MCF 10A (cell line): ENCODE measurements around the gene CDHR2. TPM values are rescaled to one million over a fixed set of nuclear protein-coding genes. Genes with fewer than 3 reads are reported as not detected.

Experiments
- BruUV-seq: library from RNA; stranded (reverse); fragments of 400-500 nt; replicated peaks from 2 replicates; lab custom pipeline; 2021; lab: Mats Ljungman, UMichigan
- CTCF ChIA-PET: fragments of 300-600 bp; sonication (Branson Sonifier 250); formaldehyde crosslinking; extraction: SDS; loops from one replicate; lab custom pipeline; 2021; ENCODE audit warnings: antibody characterized with exemption, inconsistent platforms; lab: Yijun Ruan, JAX
- POLR2A ChIA-PET: fragments of 300-600, 350-650 bp; sonication (Branson Sonifier 250); formaldehyde crosslinking; extraction: SDS; loops from one replicate; lab custom pipeline; 2020; ENCODE audit warnings: antibody characterized with exemption, inconsistent platforms; lab: Yijun Ruan, JAX
- DNase-seq: peaks from one replicate; pipeline ENCODE4 v3.0.0-alpha.2; 2018; ENCODE audit not compliant: unreplicated experiment
- H3K27ac Mint-ChIP-seq: one replicate; pipeline ENCODE4 v1.8.0; 2022; ENCODE audit warnings: mild to moderate bottlenecking, low read depth, mixed read lengths; ENCODE audit not compliant: unreplicated experiment
- H3K27me3 Mint-ChIP-seq: one replicate; pipeline ENCODE4 v1.8.0; 2022; ENCODE audit warnings: mixed read lengths; ENCODE audit not compliant: insufficient read depth, unreplicated experiment
- H3K36me3 Mint-ChIP-seq: one replicate; pipeline ENCODE4 v1.8.0; 2022; ENCODE audit warnings: mild to moderate bottlenecking, moderate library complexity, mixed read lengths; ENCODE audit not compliant: insufficient read depth, unreplicated experiment
- H3K4me1 Mint-ChIP-seq: one replicate; pipeline ENCODE4 v1.8.0; 2022; ENCODE audit warnings: mixed read lengths; ENCODE audit not compliant: insufficient read depth, unreplicated experiment
- H3K4me3 Mint-ChIP-seq: one replicate; pipeline ENCODE4 v1.8.0; 2022; ENCODE audit warnings: mild to moderate bottlenecking, moderate library complexity, mixed read lengths; ENCODE audit not compliant: unreplicated experiment
- H3K9me3 Mint-ChIP-seq: one replicate; pipeline ENCODE4 v1.8.0; 2022; ENCODE audit warnings: mixed read lengths; ENCODE audit not compliant: unreplicated experiment
- intact Hi-C: fragments of 100-400 bp; cut with micrococcal nuclease; formaldehyde crosslinking; loops from 2 replicates; pipeline ENCODE4 v1.14.1; 2022
- total RNA-seq: library from RNA; stranded (reverse); gene quantifications from 2 replicates; pipeline ENCODE4 v1.2.3, GENCODE V29; 2022
- TF ChIP-seq, protein P1 (sequence below): fragments of 200-600 bp; IDR thresholded peaks from one replicate; pipeline ENCODE4 v1.8.0; 2022; ENCODE audit warnings: antibody characterized with exemption, mild to moderate bottlenecking; ENCODE audit not compliant: unreplicated experiment

CDHR2 gene
- total RNA-seq, 1 experiment from 2014 or later: 0.09 TPM

DNA sequence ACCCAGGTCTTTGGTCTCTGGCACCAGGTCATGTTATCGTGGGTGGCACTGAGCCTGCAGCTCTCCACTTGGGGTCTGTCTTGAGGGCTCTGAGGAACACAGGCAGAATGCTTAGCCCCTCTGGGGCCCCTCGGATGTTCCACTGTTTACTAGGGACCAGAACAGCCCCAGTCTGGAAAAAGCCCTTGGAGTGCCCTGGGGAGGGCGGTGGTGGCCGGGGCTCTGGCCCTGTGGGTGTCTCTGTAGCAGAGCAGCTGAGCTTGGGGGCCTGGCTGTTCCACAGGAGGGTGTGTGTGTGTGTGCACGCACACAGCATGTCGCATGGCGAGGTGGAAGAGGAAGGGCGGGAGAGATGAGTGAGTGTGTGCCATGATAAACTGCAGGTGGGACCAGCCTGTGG, 45.4 kb downstream of the CDHR2 start:
- Mint-ChIP-seq H3K4me3 (no peak overlapping the region), H3K27me3 (no peaks in the 10 kb centered on the region), H3K36me3 (no peaks in the 10 kb centered on the region), H3K9me3 (no peaks in the 10 kb centered on the region), H3K4me1 (peaks cover under 1% of the 10 kb centered on the region), H3K27ac (no peak overlapping the region)
- intact Hi-C loops: no loop called here
- no peak for DNase-seq
- BruUV-seq: no TSS peak
- TF ChIP-seq, protein P1, sequence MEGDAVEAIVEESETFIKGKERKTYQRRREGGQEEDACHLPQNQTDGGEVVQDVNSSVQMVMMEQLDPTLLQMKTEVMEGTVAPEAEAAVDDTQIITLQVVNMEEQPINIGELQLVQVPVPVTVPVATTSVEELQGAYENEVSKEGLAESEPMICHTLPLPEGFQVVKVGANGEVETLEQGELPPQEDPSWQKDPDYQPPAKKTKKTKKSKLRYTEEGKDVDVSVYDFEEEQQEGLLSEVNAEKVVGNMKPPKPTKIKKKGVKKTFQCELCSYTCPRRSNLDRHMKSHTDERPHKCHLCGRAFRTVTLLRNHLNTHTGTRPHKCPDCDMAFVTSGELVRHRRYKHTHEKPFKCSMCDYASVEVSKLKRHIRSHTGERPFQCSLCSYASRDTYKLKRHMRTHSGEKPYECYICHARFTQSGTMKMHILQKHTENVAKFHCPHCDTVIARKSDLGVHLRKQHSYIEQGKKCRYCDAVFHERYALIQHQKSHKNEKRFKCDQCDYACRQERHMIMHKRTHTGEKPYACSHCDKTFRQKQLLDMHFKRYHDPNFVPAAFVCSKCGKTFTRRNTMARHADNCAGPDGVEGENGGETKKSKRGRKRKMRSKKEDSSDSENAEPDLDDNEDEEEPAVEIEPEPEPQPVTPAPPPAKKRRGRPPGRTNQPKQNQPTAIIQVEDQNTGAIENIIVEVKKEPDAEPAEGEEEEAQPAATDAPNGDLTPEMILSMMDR: no peak
- ChIA-PET POLR2A (interaction anchor here (0.5 to 1.2 kb wide), 2 partner anchors 54 to 425 kb away, joined by 3 to 4 read pairs; no protein-coding TSS in a partner anchor), CTCF (no interaction called here)

DNA sequence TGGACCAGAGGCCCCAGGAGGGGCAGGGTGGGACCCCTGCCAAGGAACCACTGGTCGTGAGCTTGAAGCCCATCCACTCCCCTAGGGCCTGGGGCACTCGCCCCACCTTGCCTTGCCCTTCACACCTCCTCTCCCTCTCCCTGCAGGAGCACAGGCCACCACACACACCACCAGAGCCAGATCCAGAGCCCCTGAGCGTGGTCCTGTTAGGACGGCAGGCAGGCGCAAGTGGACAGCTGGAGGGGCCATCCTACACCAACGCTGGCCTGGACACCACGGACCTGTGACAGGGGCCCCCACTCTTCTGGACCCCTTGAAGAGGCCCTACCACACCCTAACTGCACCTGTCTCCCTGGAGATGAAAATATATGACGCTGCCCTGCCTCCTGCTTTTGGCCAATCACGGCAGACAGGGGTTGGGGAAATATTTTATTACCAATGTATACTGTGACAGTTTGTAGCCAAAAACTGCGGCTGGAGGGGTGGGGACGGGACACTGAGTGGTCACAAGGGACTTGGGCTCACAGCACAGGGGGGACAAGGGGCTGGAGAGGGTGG, 46.3 kb downstream of the CDHR2 start:
- no peak overlapping the region for H3K4me3 Mint-ChIP-seq

DNA sequence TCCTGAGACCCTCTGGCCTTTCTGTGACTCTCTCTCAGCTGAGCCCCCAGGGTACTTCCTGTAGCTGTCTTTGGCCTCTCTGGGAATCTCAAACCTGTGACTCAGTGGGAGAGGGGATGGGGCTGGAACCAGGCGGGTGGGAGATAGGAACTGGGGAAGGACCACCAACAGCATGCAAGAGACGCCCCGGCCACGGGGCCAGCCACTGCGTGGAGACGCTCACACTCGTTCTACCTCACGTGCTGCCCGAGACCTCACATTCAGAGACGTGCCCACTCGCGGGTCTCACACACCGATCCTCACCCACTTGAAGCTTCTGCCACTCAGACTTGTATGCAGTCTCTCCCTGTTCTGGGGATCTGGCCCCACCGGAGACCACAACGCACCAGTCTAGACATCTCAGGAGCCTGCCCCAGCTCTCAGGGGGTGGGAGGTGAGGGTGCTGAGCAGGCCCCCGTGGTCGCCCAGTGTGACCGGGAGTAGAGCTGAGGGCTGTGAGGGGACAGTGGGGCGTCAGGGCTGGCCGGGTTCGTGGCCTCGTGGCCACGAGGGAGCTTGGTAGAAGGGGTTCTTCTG, 47.0 kb downstream of the CDHR2 start:
- BruUV-seq: no TSS peak
- ChIA-PET POLR2A (interaction anchor here (0.5 to 0.8 kb wide), 2 partner anchors 169 to 180 kb away, joined by 4 to 6 read pairs; partner anchors contain the start of gene CLTB), CTCF (interaction anchor here (0.6 to 1.3 kb wide), 5 partner anchors 10 to 1356 kb away, joined by 3 to 4 read pairs (median 3); partner anchors contain the start of gene FAF2)
- H3K27ac Mint-ChIP-seq: no peak overlapping the region
- H3K27me3 Mint-ChIP-seq: no peaks in the 10 kb centered on the region
- no peaks in the 10 kb centered on the region for H3K36me3 Mint-ChIP-seq
- H3K4me1 Mint-ChIP-seq: peaks cover 7% of the 10 kb centered on the region
- no peak overlapping the region for H3K4me3 Mint-ChIP-seq
- intact Hi-C loops: no loop called here
- DNase-seq: no peak
- TF ChIP-seq, protein P1: no peak
- no peaks in the 10 kb centered on the region for H3K9me3 Mint-ChIP-seq

More for the DNA sequence above, 46.3 kb downstream of the CDHR2 start:
- ChIA-PET POLR2A (interaction anchor here (0.5 to 0.8 kb wide), 3 partner anchors 169 to 424 kb away, joined by 3 to 6 read pairs (median 4); partner anchors contain the start of gene CLTB), CTCF (interaction anchor here (0.6 to 1.3 kb wide), 5 partner anchors 11 to 1356 kb away, joined by 3 to 4 read pairs (median 3); partner anchors contain the start of gene FAF2)
- Mint-ChIP-seq H3K36me3 (no peaks in the 10 kb centered on the region), H3K9me3 (no peaks in the 10 kb centered on the region), H3K27me3 (no peaks in the 10 kb centered on the region), H3K27ac (no peak overlapping the region), H3K4me1 (peaks cover 7% of the 10 kb centered on the region)
- no TSS peak for BruUV-seq
- no peak for DNase-seq
- TF ChIP-seq, protein P1: no peak
- intact Hi-C loops: no loop called here

- DNase-seq: no peak
- Mint-ChIP-seq H3K4me3 (no peak overlapping the region), H3K36me3 (no peaks in the 10 kb centered on the region), H3K27ac (no peak overlapping the region), H3K4me1 (peaks cover 7% of the 10 kb centered on the region), H3K9me3 (no peaks in the 10 kb centered on the region), H3K27me3 (no peaks in the 10 kb centered on the region)
- intact Hi-C loops: no loop called here
- ChIA-PET CTCF (interaction anchor here (1.3 kb wide), 1 partner anchor 23 kb away, joined by 3 read pairs; no protein-coding TSS in a partner anchor), POLR2A (no interaction called here)
- no TSS peak for BruUV-seq
- TF ChIP-seq, protein P1: no peak
These were observed 47.7 kb downstream of the CDHR2 start for GRCh38 chr5:176596689-176597416.
